ENCODE measurements around the gene BABAM2.

DNA sequence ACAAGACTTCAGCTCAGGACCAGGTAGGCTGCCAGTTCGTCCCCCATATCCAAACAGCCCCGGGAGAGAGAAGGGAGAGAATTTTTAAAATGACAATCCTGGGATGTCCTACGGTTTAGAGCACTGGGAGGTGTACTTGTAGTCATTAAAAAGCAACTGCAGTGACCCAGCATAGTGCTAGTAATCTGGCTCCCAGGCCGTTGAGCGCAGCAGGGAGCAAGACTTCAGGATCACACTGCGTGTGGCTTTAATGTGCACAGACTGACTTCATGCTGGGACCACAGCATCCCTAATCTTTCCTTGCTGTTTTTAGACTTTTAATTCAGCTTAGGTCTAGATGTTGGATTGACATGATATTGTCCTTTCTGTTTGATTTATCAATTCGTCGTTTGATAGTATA lies 282.8 kb downstream of the BABAM2 start:
- TF ChIP-seq, protein P1, sequence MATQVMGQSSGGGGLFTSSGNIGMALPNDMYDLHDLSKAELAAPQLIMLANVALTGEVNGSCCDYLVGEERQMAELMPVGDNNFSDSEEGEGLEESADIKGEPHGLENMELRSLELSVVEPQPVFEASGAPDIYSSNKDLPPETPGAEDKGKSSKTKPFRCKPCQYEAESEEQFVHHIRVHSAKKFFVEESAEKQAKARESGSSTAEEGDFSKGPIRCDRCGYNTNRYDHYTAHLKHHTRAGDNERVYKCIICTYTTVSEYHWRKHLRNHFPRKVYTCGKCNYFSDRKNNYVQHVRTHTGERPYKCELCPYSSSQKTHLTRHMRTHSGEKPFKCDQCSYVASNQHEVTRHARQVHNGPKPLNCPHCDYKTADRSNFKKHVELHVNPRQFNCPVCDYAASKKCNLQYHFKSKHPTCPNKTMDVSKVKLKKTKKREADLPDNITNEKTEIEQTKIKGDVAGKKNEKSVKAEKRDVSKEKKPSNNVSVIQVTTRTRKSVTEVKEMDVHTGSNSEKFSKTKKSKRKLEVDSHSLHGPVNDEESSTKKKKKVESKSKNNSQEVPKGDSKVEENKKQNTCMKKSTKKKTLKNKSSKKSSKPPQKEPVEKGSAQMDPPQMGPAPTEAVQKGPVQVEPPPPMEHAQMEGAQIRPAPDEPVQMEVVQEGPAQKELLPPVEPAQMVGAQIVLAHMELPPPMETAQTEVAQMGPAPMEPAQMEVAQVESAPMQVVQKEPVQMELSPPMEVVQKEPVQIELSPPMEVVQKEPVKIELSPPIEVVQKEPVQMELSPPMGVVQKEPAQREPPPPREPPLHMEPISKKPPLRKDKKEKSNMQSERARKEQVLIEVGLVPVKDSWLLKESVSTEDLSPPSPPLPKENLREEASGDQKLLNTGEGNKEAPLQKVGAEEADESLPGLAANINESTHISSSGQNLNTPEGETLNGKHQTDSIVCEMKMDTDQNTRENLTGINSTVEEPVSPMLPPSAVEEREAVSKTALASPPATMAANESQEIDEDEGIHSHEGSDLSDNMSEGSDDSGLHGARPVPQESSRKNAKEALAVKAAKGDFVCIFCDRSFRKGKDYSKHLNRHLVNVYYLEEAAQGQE (IDR thresholded peaks at IDR 0.05) = no peak
- TF ChIP-seq, protein P2, sequence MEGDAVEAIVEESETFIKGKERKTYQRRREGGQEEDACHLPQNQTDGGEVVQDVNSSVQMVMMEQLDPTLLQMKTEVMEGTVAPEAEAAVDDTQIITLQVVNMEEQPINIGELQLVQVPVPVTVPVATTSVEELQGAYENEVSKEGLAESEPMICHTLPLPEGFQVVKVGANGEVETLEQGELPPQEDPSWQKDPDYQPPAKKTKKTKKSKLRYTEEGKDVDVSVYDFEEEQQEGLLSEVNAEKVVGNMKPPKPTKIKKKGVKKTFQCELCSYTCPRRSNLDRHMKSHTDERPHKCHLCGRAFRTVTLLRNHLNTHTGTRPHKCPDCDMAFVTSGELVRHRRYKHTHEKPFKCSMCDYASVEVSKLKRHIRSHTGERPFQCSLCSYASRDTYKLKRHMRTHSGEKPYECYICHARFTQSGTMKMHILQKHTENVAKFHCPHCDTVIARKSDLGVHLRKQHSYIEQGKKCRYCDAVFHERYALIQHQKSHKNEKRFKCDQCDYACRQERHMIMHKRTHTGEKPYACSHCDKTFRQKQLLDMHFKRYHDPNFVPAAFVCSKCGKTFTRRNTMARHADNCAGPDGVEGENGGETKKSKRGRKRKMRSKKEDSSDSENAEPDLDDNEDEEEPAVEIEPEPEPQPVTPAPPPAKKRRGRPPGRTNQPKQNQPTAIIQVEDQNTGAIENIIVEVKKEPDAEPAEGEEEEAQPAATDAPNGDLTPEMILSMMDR (IDR thresholded peaks at IDR 0.05; ENCODE audit: low read depth, low read length, missing input control) = no peak
- TF ChIP-seq, protein P3, sequence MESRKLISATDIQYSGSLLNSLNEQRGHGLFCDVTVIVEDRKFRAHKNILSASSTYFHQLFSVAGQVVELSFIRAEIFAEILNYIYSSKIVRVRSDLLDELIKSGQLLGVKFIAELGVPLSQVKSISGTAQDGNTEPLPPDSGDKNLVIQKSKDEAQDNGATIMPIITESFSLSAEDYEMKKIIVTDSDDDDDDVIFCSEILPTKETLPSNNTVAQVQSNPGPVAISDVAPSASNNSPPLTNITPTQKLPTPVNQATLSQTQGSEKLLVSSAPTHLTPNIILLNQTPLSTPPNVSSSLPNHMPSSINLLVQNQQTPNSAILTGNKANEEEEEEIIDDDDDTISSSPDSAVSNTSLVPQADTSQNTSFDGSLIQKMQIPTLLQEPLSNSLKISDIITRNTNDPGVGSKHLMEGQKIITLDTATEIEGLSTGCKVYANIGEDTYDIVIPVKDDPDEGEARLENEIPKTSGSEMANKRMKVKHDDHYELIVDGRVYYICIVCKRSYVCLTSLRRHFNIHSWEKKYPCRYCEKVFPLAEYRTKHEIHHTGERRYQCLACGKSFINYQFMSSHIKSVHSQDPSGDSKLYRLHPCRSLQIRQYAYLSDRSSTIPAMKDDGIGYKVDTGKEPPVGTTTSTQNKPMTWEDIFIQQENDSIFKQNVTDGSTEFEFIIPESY (IDR thresholded peaks at IDR 0.05) = no peak
- TF ChIP-seq, protein P4, sequence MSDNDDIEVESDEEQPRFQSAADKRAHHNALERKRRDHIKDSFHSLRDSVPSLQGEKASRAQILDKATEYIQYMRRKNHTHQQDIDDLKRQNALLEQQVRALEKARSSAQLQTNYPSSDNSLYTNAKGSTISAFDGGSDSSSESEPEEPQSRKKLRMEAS (IDR thresholded peaks at IDR 0.05) = no peak
- no peak for TF ChIP-seq GABPA (IDR thresholded peaks at IDR 0.05 in 1 of 2, conservative IDR thresholded peaks at IDR 0.05 in 1 of 2)
- TF ChIP-seq RXRA (IDR thresholded peaks at IDR 0.05) = no peak
- TF ChIP-seq NR2F2 (IDR thresholded peaks at IDR 0.05) = no peak
- no peak for TF ChIP-seq RAD21 (IDR thresholded peaks at IDR 0.05)
- TF ChIP-seq FOXA1 (IDR thresholded peaks at IDR 0.05) = no peak

Data from liver (tissue), 3 donors.